ENCODE results near the gene FAM53B.

FAM53B gene

GRCh38 chr10:124609698-124610097, 134.5 kb downstream of the FAM53B start:
- DNase-seq (ENCODE audit: low read depth) = no peak

- no peak for DNase-seq (ENCODE audit: low read depth)
These were observed 136.0 kb downstream of the FAM53B start for GRCh38 chr10:124608093-124608721.

- DNase-seq (ENCODE audit: low read depth) = no peak
These were observed 136.5 kb downstream of the FAM53B start for GRCh38 chr10:124607693-124608092.

- no peak for DNase-seq (ENCODE audit: low read depth)
These were observed 137.4 kb downstream of the FAM53B start for GRCh38 chr10:124606822-124607221.

GRCh38 chr10:124605856-124606812, 138.0 kb downstream of the FAM53B start:
- no peak for DNase-seq (ENCODE audit: low read depth)

GRCh38 chr10:124605481-124605855, 138.7 kb downstream of the FAM53B start:
- no peak for DNase-seq (ENCODE audit: low read depth)

- DNase-seq (ENCODE audit: low read depth) = no peak
These were observed 139.2 kb downstream of the FAM53B start for GRCh38 chr10:124605001-124605370.

GRCh38 chr10:124604214-124605000, 139.8 kb downstream of the FAM53B start:
- DNase-seq (ENCODE audit: low read depth) = no peak

- DNase-seq (ENCODE audit: low read depth) = no peak
These were observed 140.6 kb downstream of the FAM53B start for GRCh38 chr10:124603376-124604213.

GRCh38 chr10:124602646-124603365, 141.4 kb downstream of the FAM53B start:
- DNase-seq (ENCODE audit: low read depth) = no peak

GRCh38 chr10:124602121-124602561, 142.0 kb downstream of the FAM53B start:
- DNase-seq (ENCODE audit: low read depth) = no peak

- DNase-seq (ENCODE audit: low read depth) = no peak
These were observed 142.6 kb downstream of the FAM53B start for GRCh38 chr10:124601431-124602120.

GRCh38 chr10:124601016-124601415, 143.2 kb downstream of the FAM53B start:
- no peak for DNase-seq (ENCODE audit: low read depth)

- DNase-seq (ENCODE audit: low read depth) = no peak
These were observed 143.9 kb downstream of the FAM53B start for GRCh38 chr10:124600051-124600880.

GRCh38 chr10:124599588-124600050, 144.6 kb downstream of the FAM53B start:
- DNase-seq (ENCODE audit: low read depth) = no peak

GRCh38 chr10:124598773-124599587, 145.2 kb downstream of the FAM53B start:
- no peak for DNase-seq (ENCODE audit: low read depth)

GRCh38 chr10:124598196-124598595, 146.0 kb downstream of the FAM53B start:
- no peak for DNase-seq (ENCODE audit: low read depth)

- no peak for DNase-seq (ENCODE audit: low read depth)
These were observed 146.4 kb downstream of the FAM53B start for GRCh38 chr10:124597846-124598165.
